RWPE2 (cell line): Measurements from ENCODE around the gene HK1.
A peak's percentile ranks its signal among the peaks of the same experiment; 100 is the strongest.

ENCODE experiments used
- ATAC-seq: fragments of 200-7000 bp; cut with Tn5 transposase; 3 replicates; pipeline ENCODE4 v1.9.1; 2021; ENCODE audit warnings: low read depth
- DNase-seq: peaks from one replicate; pipeline ENCODE4 v3.0.0-alpha.2; 2020; ENCODE audit warnings: low spot score
- H3K27ac ChIP-seq: fragments of 450-650 bp; 2 replicates; pipeline ENCODE4 v1.5.1; 2017; ENCODE audit warnings: mild to moderate bottlenecking; ENCODE audit not compliant: poor library complexity, severe bottlenecking
- H3K27me3 ChIP-seq: fragments of 250-450 bp; sonication (Bioruptor Pico); 2 replicates; pipeline ENCODE4 v1.5.1; 2021; ENCODE audit warnings: mild to moderate bottlenecking, moderate library complexity; ENCODE audit not compliant: insufficient read depth, poor library complexity, severe bottlenecking
- H3K36me3 ChIP-seq: fragments of 250-450 bp; sonication (Bioruptor Pico); 2 replicates; pipeline ENCODE4 v1.5.1; 2020; ENCODE audit warnings: low read depth, mild to moderate bottlenecking, moderate library complexity
- H3K4me1 ChIP-seq: fragments of 250-450 bp; sonication (Bioruptor Pico); 2 replicates; pipeline ENCODE4 v1.5.1; 2021; ENCODE audit warnings: mild to moderate bottlenecking, moderate library complexity; ENCODE audit not compliant: insufficient read depth, poor library complexity, severe bottlenecking
- H3K4me3 ChIP-seq: fragments of 250-450 bp; sonication (Bioruptor Pico); 2 replicates; pipeline ENCODE4 v1.5.1; 2021; ENCODE audit warnings: mild to moderate bottlenecking, moderate library complexity; ENCODE audit not compliant: severe bottlenecking
- H3K9me3 ChIP-seq: fragments of 250-450 bp; sonication (Bioruptor Pico); 2 replicates; pipeline ENCODE4 v1.5.1; 2021; ENCODE audit warnings: mild to moderate bottlenecking, moderate library complexity; ENCODE audit not compliant: severe bottlenecking
- CTCF ChIP-seq: fragments of 450-650 bp; IDR thresholded peaks from one replicate; pipeline ENCODE4 v1.5.1; 2017; ENCODE audit warnings: mild to moderate bottlenecking, moderate library complexity; ENCODE audit not compliant: poor library complexity, severe bottlenecking

HK1 gene

DNA sequence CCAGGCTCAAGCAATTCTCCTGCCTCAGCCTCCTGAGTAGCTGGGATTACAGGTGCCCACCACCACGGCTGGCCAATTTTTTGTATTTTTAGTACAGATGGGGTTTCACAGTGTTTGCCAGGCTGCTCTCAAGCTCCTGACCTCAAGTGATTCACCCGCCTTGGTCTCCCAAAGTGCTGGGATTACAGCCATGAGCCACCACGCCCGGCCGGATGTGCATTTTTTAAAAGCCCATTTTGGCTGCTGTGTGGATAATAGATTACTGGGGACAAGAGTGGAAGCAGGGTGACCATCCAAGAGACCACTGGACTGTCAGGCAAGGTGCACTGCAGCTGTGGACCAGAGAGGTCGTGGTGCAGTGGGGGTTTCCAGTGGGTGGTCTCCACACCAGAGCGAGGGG is 36.7 kb upstream of the HK1 start:
- no peaks in the 10 kb centered on the region for H3K36me3 ChIP-seq
- DNase-seq (no peak), ATAC-seq (0 out of 3 replicates have a peak, but pooled peaks have one; percentile 34)
- no peaks in the 10 kb centered on the region for H3K9me3 ChIP-seq
- no peak overlapping the region for H3K4me3 ChIP-seq
- no peak for TF ChIP-seq CTCF
- H3K27me3 ChIP-seq = no peaks in the 10 kb centered on the region
- H3K27ac ChIP-seq = peak overlapping the region; percentile 19
- H3K4me1 ChIP-seq = peaks cover 13% of the 10 kb centered on the region

- Histone ChIP-seq H3K36me3 (no peaks in the 10 kb centered on the region), H3K9me3 (no peaks in the 10 kb centered on the region), H3K27ac (peak overlapping the region; percentile 19), H3K27me3 (no peaks in the 10 kb centered on the region), H3K4me3 (no peak overlapping the region), H3K4me1 (peaks cover 13% of the 10 kb centered on the region)
- DNase-seq (no peak), ATAC-seq (no peak)
- TF ChIP-seq CTCF = no peak
Measured at GRCh38 chr10:69242040-69242851, 36.0 kb upstream of the HK1 start.

DNA sequence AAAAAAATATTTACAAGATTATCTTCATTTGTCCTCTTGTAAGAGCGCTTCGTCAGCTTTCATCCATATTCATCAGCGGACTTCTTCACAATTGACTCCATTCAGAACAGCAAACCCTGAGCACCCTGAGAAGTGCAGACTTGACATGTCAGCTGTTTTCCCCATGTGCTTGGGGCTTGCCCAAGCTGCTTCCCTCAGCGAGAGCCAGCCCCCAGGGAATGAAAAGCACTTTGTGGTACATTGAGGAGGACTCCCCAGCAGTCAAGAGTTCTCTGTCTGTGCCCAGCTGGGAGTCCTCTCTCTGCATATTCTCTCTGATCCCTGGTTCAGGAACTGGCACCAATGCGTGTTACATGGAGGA is 35.5 kb upstream of the HK1 start:
- Histone ChIP-seq H3K36me3 (no peaks in the 10 kb centered on the region), H3K27ac (no peak overlapping the region), H3K27me3 (no peaks in the 10 kb centered on the region), H3K9me3 (no peaks in the 10 kb centered on the region), H3K4me3 (no peak overlapping the region), H3K4me1 (peaks cover 13% of the 10 kb centered on the region)
- ATAC-seq (no peak), DNase-seq (no peak)
- TF ChIP-seq CTCF = no peak

GRCh38 chr10:69243817-69244216 is 34.5 kb upstream of the HK1 start:
- Histone ChIP-seq H3K27me3 (no peaks in the 10 kb centered on the region), H3K9me3 (no peaks in the 10 kb centered on the region), H3K4me1 (peaks cover 13% of the 10 kb centered on the region), H3K36me3 (no peaks in the 10 kb centered on the region), H3K27ac (no peak overlapping the region), H3K4me3 (no peak overlapping the region)
- ATAC-seq = no peak
- no peak for TF ChIP-seq CTCF
- no peak for DNase-seq

- no peaks in the 10 kb centered on the region for H3K9me3 ChIP-seq
- DNase-seq (no peak), ATAC-seq (no peak)
- no peak overlapping the region for H3K27ac ChIP-seq
- TF ChIP-seq CTCF = no peak
- H3K4me1 ChIP-seq = peaks cover 8% of the 10 kb centered on the region
- H3K4me3 ChIP-seq = no peak overlapping the region
- H3K27me3 ChIP-seq = no peaks in the 10 kb centered on the region
- H3K36me3 ChIP-seq = no peaks in the 10 kb centered on the region
Measured at GRCh38 chr10:69246036-69246435, 32.3 kb upstream of the HK1 start.
